ENCODE results near the gene REXO4.

The REXO4 gene

GRCh38 chr9:133429641-133430161 is 11.9 kb upstream of the REXO4 start:
- H3K27me3 ChIP-seq (ENCODE audit: control insufficient read depth, insufficient read depth, low read length) = peaks cover 12% of the 10 kb centered on the region
- H3K4me3 ChIP-seq (ENCODE audit: low read depth, low read length) = peak overlapping the region; percentile 64
- H3K9me3 ChIP-seq (ENCODE audit: control insufficient read depth, insufficient read depth, low read length) = no peaks in the 10 kb centered on the region
- H3K36me3 ChIP-seq (ENCODE audit: control insufficient read depth, insufficient read depth, low read length) = peaks cover 4% of the 10 kb centered on the region; the same call in 1 of the 2 replicates
- H3K4me1 ChIP-seq (ENCODE audit: control insufficient read depth, insufficient read depth, low read length) = peaks cover 7% of the 10 kb centered on the region; the same call in 1 of the 2 replicates
- H3K9ac ChIP-seq (ENCODE audit: low read depth, low read length) = peak overlapping the region; percentile 30; the same call in 1 of the 2 replicates
- H3K27ac ChIP-seq (ENCODE audit: low read depth, low read length) = no peak overlapping the region

DNA sequence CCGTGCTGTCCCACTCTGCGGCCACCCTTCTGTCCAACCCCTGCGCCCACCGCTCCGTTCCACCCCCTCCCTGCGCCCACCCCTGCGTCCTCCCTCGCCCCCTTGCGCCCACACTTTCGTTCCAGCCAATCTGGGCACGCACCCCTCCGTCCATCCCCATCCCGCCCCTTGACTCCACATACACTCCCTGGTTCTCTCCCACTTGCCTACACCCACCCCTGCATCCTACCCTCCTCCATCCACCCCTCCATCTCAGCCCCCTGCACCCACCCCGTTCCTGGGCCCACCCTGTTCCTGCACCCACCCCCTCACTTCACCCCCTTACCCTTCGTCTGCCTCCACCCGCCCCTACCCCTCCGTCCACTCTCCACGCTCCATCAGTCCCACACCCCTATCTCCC is 11.4 kb upstream of the REXO4 start:
- Histone ChIP-seq H3K4me1 (ENCODE audit: control insufficient read depth, insufficient read depth, low read length) (peaks cover 7% of the 10 kb centered on the region; the same call in 1 of the 2 replicates), H3K9ac (ENCODE audit: low read depth, low read length) (no peak overlapping the region), H3K27ac (ENCODE audit: low read depth, low read length) (no peak overlapping the region), H3K27me3 (ENCODE audit: control insufficient read depth, insufficient read depth, low read length) (peaks cover 12% of the 10 kb centered on the region), H3K9me3 (ENCODE audit: control insufficient read depth, insufficient read depth, low read length) (no peaks in the 10 kb centered on the region), H3K36me3 (ENCODE audit: control insufficient read depth, insufficient read depth, low read length) (peaks cover 4% of the 10 kb centered on the region; the same call in 1 of the 2 replicates), H3K4me3 (ENCODE audit: low read depth, low read length) (peak overlapping the region; percentile 64)

- H3K27me3 ChIP-seq (ENCODE audit: control insufficient read depth, insufficient read depth, low read length) = peaks cover 12% of the 10 kb centered on the region
- peak overlapping the region; percentile 56 for H3K4me3 ChIP-seq (ENCODE audit: low read depth, low read length)
- no peaks in the 10 kb centered on the region for H3K9me3 ChIP-seq (ENCODE audit: control insufficient read depth, insufficient read depth, low read length)
- H3K27ac ChIP-seq (ENCODE audit: low read depth, low read length) = no peak overlapping the region
- H3K9ac ChIP-seq (ENCODE audit: low read depth, low read length) = no peak overlapping the region
- peaks cover 4% of the 10 kb centered on the region; the same call in 1 of the 2 replicates for H3K36me3 ChIP-seq (ENCODE audit: control insufficient read depth, insufficient read depth, low read length)
- peaks cover 7% of the 10 kb centered on the region; the same call in 1 of the 2 replicates for H3K4me1 ChIP-seq (ENCODE audit: control insufficient read depth, insufficient read depth, low read length)
Observed at GRCh38 chr9:133428617-133429101, 10.8 kb upstream of the REXO4 start.

DNA sequence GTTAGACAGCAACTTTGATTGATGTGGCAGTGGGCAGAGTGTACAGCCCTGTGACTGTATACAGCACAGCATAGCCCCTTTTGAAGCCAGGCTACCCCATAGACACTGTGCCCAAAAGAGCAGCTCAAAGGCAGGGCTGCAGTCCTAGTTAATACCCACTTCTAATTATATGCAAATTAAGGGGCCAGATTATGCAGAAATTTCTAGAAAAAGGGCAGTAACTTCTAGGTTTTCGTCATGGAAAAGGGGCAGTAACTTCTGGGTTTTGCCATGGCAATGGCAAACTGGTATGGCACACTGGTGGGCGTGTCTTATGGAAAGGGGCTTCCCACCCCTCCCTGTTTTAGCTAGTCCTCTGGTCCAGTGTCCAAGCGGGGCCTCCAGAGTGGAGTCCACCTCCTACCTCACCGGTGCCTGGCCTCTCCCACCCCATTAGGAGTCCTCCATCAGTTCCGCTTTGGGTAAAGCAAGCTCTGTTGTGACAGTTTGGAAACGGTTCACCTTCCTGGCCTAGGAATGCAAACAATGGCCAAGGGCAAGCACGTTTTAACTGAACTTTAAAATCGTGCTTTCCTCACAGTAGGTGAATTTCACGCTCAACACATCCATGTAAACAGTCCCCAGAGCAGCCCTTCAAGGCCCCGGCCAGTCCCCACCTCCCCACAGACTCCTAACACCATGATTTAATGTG is 10.0 kb upstream of the REXO4 start:
- Histone ChIP-seq H3K9ac (ENCODE audit: low read depth, low read length) (no peak overlapping the region), H3K4me3 (ENCODE audit: low read depth, low read length) (peak overlapping the region; percentile 53), H3K36me3 (ENCODE audit: control insufficient read depth, insufficient read depth, low read length) (peaks cover 4% of the 10 kb centered on the region; the same call in 1 of the 2 replicates), H3K27me3 (ENCODE audit: control insufficient read depth, insufficient read depth, low read length) (peaks cover 12% of the 10 kb centered on the region), H3K9me3 (ENCODE audit: control insufficient read depth, insufficient read depth, low read length) (no peaks in the 10 kb centered on the region), H3K4me1 (ENCODE audit: control insufficient read depth, insufficient read depth, low read length) (peaks cover 7% of the 10 kb centered on the region; the same call in 1 of the 2 replicates), H3K27ac (ENCODE audit: low read depth, low read length) (no peak overlapping the region)

DNA sequence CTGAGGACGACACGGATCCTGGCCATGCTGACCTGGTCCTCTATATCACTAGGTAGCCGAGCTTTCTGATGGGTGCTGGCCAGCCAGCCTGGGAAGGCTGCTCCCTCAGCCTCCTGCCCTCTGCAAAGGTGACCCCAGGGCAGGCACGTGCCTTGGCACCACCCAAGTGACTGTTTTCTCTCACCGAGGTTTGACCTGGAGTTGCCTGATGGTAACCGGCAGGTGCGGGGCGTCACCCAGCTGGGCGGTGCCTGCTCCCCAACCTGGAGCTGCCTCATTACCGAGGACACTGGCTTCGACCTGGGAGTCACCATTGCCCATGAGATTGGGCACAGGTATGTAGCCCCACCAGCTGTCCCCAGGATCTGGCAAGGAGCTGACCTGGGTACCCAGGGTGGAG is 8.2 kb upstream of the REXO4 start:
- no peak overlapping the region for H3K27ac ChIP-seq (ENCODE audit: low read depth, low read length)

GRCh38 chr9:133425049-133425632 is 7.3 kb upstream of the REXO4 start:
- Histone ChIP-seq H3K27ac (ENCODE audit: low read depth, low read length) (no peak overlapping the region), H3K4me3 (ENCODE audit: low read depth, low read length) (no peak overlapping the region), H3K4me1 (ENCODE audit: control insufficient read depth, insufficient read depth, low read length) (peaks cover 7% of the 10 kb centered on the region), H3K9me3 (ENCODE audit: control insufficient read depth, insufficient read depth, low read length) (no peaks in the 10 kb centered on the region), H3K36me3 (ENCODE audit: control insufficient read depth, insufficient read depth, low read length) (peaks cover 4% of the 10 kb centered on the region; the same call in 1 of the 2 replicates), H3K27me3 (ENCODE audit: control insufficient read depth, insufficient read depth, low read length) (peaks cover 9% of the 10 kb centered on the region), H3K9ac (ENCODE audit: low read depth, low read length) (no peak overlapping the region)

More for the DNA sequence above, 8.2 kb upstream of the REXO4 start:
- Histone ChIP-seq H3K27me3 (ENCODE audit: control insufficient read depth, insufficient read depth, low read length) (peaks cover 12% of the 10 kb centered on the region), H3K4me3 (ENCODE audit: low read depth, low read length) (no peak overlapping the region), H3K9ac (ENCODE audit: low read depth, low read length) (no peak overlapping the region), H3K9me3 (ENCODE audit: control insufficient read depth, insufficient read depth, low read length) (no peaks in the 10 kb centered on the region), H3K4me1 (ENCODE audit: control insufficient read depth, insufficient read depth, low read length) (peaks cover 7% of the 10 kb centered on the region), H3K36me3 (ENCODE audit: control insufficient read depth, insufficient read depth, low read length) (peaks cover 4% of the 10 kb centered on the region; the same call in 1 of the 2 replicates)

DNA sequence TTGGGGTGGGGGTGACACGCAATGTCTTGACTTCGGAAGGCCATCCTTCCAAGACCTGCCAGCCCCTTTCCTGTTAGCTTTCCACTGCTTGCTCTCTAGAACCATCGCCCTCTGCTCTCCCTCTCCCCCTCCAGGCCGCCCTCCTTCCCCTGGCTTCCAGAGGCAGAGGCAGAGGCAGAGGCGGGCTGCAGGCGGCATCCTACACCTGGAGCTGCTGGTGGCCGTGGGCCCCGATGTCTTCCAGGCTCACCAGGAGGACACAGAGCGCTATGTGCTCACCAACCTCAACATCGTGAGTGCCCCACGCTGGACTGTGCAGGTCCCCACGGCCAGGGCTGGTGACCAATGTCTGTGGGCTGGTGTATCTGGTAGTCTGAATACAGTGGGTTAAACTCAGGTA is 6.4 kb upstream of the REXO4 start:
- no peaks in the 10 kb centered on the region for H3K9me3 ChIP-seq (ENCODE audit: control insufficient read depth, insufficient read depth, low read length)
- H3K4me3 ChIP-seq (ENCODE audit: low read depth, low read length) = no peak overlapping the region
- H3K9ac ChIP-seq (ENCODE audit: low read depth, low read length) = no peak overlapping the region
- H3K36me3 ChIP-seq (ENCODE audit: control insufficient read depth, insufficient read depth, low read length) = peaks cover 4% of the 10 kb centered on the region; the same call in 1 of the 2 replicates
- 0 out of 2 replicates have a peak, but pooled peaks cover 4% of the 10 kb centered on the region for H3K27me3 ChIP-seq (ENCODE audit: control insufficient read depth, insufficient read depth, low read length)
- no peak overlapping the region for H3K27ac ChIP-seq (ENCODE audit: low read depth, low read length)
- H3K4me1 ChIP-seq (ENCODE audit: control insufficient read depth, insufficient read depth, low read length) = peaks cover 12% of the 10 kb centered on the region

GRCh38 chr9:133423216-133423615 is 5.4 kb upstream of the REXO4 start:
- Histone ChIP-seq H3K27ac (ENCODE audit: low read depth, low read length) (no peak overlapping the region), H3K27me3 (ENCODE audit: control insufficient read depth, insufficient read depth, low read length) (0 out of 2 replicates have a peak, but pooled peaks cover 4% of the 10 kb centered on the region), H3K4me3 (ENCODE audit: low read depth, low read length) (no peak overlapping the region), H3K36me3 (ENCODE audit: control insufficient read depth, insufficient read depth, low read length) (peaks cover 4% of the 10 kb centered on the region; the same call in 1 of the 2 replicates), H3K4me1 (ENCODE audit: control insufficient read depth, insufficient read depth, low read length) (peaks cover 15% of the 10 kb centered on the region), H3K9ac (ENCODE audit: low read depth, low read length) (no peak overlapping the region), H3K9me3 (ENCODE audit: control insufficient read depth, insufficient read depth, low read length) (no peaks in the 10 kb centered on the region)

GRCh38 chr9:133421615-133422542 is 4.1 kb upstream of the REXO4 start, which contains the start of gene ADAMTS13:
Gene ADAMTS13, plus strand, starts transcription at chr9:133422367. Its CDS starts 77 bp downstream, at chr9:133422444.
- Histone ChIP-seq H3K4me3 (ENCODE audit: low read depth, low read length) (no peak within 1 kb of the TSS), H3K27me3 (ENCODE audit: control insufficient read depth, insufficient read depth, low read length) (no peaks in the 10 kb centered on the region), H3K27ac (ENCODE audit: low read depth, low read length) (no peak within 1 kb of the TSS), H3K36me3 (ENCODE audit: control insufficient read depth, insufficient read depth, low read length) (0 out of 2 replicates have a peak, but pooled peaks cover 4% of the 10 kb centered on the region), H3K9me3 (ENCODE audit: control insufficient read depth, insufficient read depth, low read length) (no peaks in the 10 kb centered on the region), H3K4me1 (ENCODE audit: control insufficient read depth, insufficient read depth, low read length) (peaks cover 9% of the 10 kb centered on the region), H3K9ac (ENCODE audit: low read depth, low read length) (no peak within 1 kb of the TSS)

GRCh38 chr9:133420392-133420827 is 2.6 kb upstream of the REXO4 start:
- no peaks in the 10 kb centered on the region for H3K27me3 ChIP-seq (ENCODE audit: control insufficient read depth, insufficient read depth, low read length)
- H3K4me3 ChIP-seq (ENCODE audit: low read depth, low read length) = no peak overlapping the region
- H3K4me1 ChIP-seq (ENCODE audit: control insufficient read depth, insufficient read depth, low read length) = peaks cover 12% of the 10 kb centered on the region
- H3K36me3 ChIP-seq (ENCODE audit: control insufficient read depth, insufficient read depth, low read length) = peaks cover 7% of the 10 kb centered on the region
- H3K9me3 ChIP-seq (ENCODE audit: control insufficient read depth, insufficient read depth, low read length) = no peaks in the 10 kb centered on the region
- no peak overlapping the region for H3K27ac ChIP-seq (ENCODE audit: low read depth, low read length)
- 0 out of 2 replicates have a peak overlapping the region, but pooled peaks have one; percentile 3 for H3K9ac ChIP-seq (ENCODE audit: low read depth, low read length)
